Measurements from ENCODE around the gene AQR. TPM values are rescaled to one million over a fixed set of nuclear protein-coding genes. Genes with fewer than 3 reads are reported as not detected.

AQR gene
- total RNA-seq, 1 donor from 2014 or later: 38.0 TPM

Other genes with a start within 250 kb of the AQR start
- gene GJD2, start 214.7 kb downstream of the AQR start, total RNA-seq (ENCODE audit: low replicate concordance): 0.50 and 0.89 TPM in 2 replicates
- 0.52 and 19.7 TPM in 2 replicates for gene ACTC1, start 174.2 kb downstream of the AQR start, total RNA-seq (ENCODE audit: low replicate concordance)
- gene ZNF770, start 18.5 kb upstream of the AQR start, total RNA-seq (ENCODE audit: low replicate concordance): 58.7 and 68.3 TPM in 2 replicates
- not detected in 2 replicates for gene NANOGP8, start 115.6 kb upstream of the AQR start, total RNA-seq (ENCODE audit: low replicate concordance)

Measured in type B pancreatic cell (in vitro differentiated cells).